HCT116 (cell line): ENCODE data around the gene CALD1.

Source experiments
- CTCF ChIP-seq, 3 experiments: fragments of 200-600 bp in 1 of 3; sonication (generic) in 1 of 3; IDR thresholded peaks in 2 of 3; conservative IDR thresholded peaks in 1 of 3; 2 replicates each; pipeline ENCODE4 v1.5.1; 2012 to 2017; ENCODE audit warnings: low read depth in 2 of 3, low read length in 2 of 3, antibody characterized with exemption in 1 of 3, borderline replicate concordance in 1 of 3, control low read depth in 1 of 3, mild to moderate bottlenecking in 1 of 3, mixed read lengths in 1 of 3, mixed run types in 1 of 3, moderate library complexity in 1 of 3; ENCODE audit not compliant: insufficient read depth in 1 of 3
- EGR1 ChIP-seq: IDR thresholded peaks from 2 replicates; pipeline ENCODE4 v1.6.1; 2012; ENCODE audit warnings: low read depth
- EZH2 ChIP-seq: fragments of 200-600 bp; sonication (generic); IDR thresholded peaks from 2 replicates; pipeline ENCODE4 v1.6.1; 2017; ENCODE audit warnings: antibody characterized with exemption, mixed run types
- POLR2A ChIP-seq: IDR thresholded peaks from 2 replicates; pipeline ENCODE4 v1.7.0; 2011; ENCODE audit warnings: borderline replicate concordance; ENCODE audit not compliant: insufficient read depth, insufficient read length; ENCODE audit errors: extremely low read depth
- RAD21 ChIP-seq: IDR thresholded peaks from 2 replicates; pipeline ENCODE4 v1.6.1; 2012; ENCODE audit warnings: low read depth, mild to moderate bottlenecking

GRCh38 chr7:134798155-134798554 lies 18.7 kb downstream of the CALD1 start:
- TF ChIP-seq CTCF (IDR thresholded peaks at IDR 0.05 in 2 of 3, conservative IDR thresholded peaks at IDR 0.05 in 1 of 3; ENCODE audit: borderline replicate concordance in 1 of 3, insufficient read depth in 1 of 3, low read depth in 2 of 3, low read length in 2 of 3): no peak
- TF ChIP-seq POLR2A: no peak
- TF ChIP-seq RAD21: no peak
- TF ChIP-seq EZH2: no peak
- no peak for TF ChIP-seq EGR1
